K562 (cell line): ENCODE results near the gene C16orf74. TPM values are rescaled to one million over a fixed set of nuclear protein-coding genes. Genes with fewer than 3 reads are reported as not detected.

Experiments used
- ATAC-seq: fragments of 200-7000 bp; cut with Tn5 transposase; 3 replicates; pipeline ENCODE4 v1.9.1; 2020; ENCODE audit warnings: moderate library complexity
- BruUV-seq: library from RNA; stranded (reverse); fragments of 400-500 nt; replicated peaks from 2 replicates; lab custom pipeline; 2021; lab: Mats Ljungman, UMichigan
- CTCF ChIA-PET: fragments of 300-600 bp; formaldehyde crosslinking; extraction: SDS; loops from one replicate; lab custom pipeline; 2021; ENCODE audit warnings: low intra/inter-chr PET ratio; lab: Yijun Ruan, JAX
- POLR2A ChIA-PET: fragments of 300-600, 350-650 bp; sonication (Branson Sonifier 250); formaldehyde crosslinking; extraction: SDS; loops from one replicate; lab custom pipeline; 2021; ENCODE audit warnings: antibody characterized with exemption, inconsistent platforms; lab: Yijun Ruan, JAX
- DNase-seq, 4 experiments: peaks; one replicate each; pipeline versions ENCODE4 v3.0.0 to v3.0.0-alpha.2; 2011 to 2018; ENCODE audit warnings: low spot score in 3 of 4, mixed read lengths in 3 of 4; ENCODE audit errors: extremely low read depth in 1 of 4
- FAIRE-seq: peaks from 2 replicates; lab custom pipeline; 2011; peaks lifted over from hg19 to GRCh38; lab: Jason Lieb, UNC
- H2AFZ ChIP-seq: 2 replicates; pipeline ENCODE4 v1.6.0; 2011; ENCODE audit warnings: low read depth, low read length, control low read depth, inconsistent platforms
- H3K27ac ChIP-seq: fragments of 200-600 bp; 3 replicates; pipeline ENCODE4 v1.8.0; 2011; ENCODE audit warnings: low read depth, mild to moderate bottlenecking, control low read depth, inconsistent platforms, low read length, moderate library complexity, mixed read lengths; ENCODE audit errors: extremely low read depth
- H3K27me3 ChIP-seq, 2 experiments: fragments of 300-600 bp in 1 of 2; 2 replicates in 1 of 2; 3 replicates in 1 of 2; pipeline versions ENCODE4 v1.6.0 to v1.8.0; 2011; ENCODE audit warnings: inconsistent platforms in 2 of 2, low read length in 2 of 2, mild to moderate bottlenecking in 1 of 2, mixed read lengths in 1 of 2, moderate library complexity in 1 of 2; ENCODE audit not compliant: control insufficient read depth in 2 of 2, insufficient read depth in 2 of 2
- H3K36me3 ChIP-seq: fragments of 300-600 bp; 3 replicates; pipeline ENCODE4 v1.8.0; 2011; ENCODE audit warnings: mild to moderate bottlenecking, low read length, inconsistent platforms; ENCODE audit not compliant: control insufficient read depth, insufficient read depth
- H3K4me1 ChIP-seq, 2 experiments: fragments of 200-600 bp in 1 of 2; replicated peaks in 1 of 2; 2 replicates in 1 of 2; 3 replicates in 1 of 2; pipeline versions ENCODE4 v1.5.1 to v1.8.0; 2011; ENCODE audit warnings: inconsistent platforms in 2 of 2, low read length in 2 of 2, mild to moderate bottlenecking in 1 of 2, mixed read lengths in 1 of 2, moderate library complexity in 1 of 2; ENCODE audit not compliant: control insufficient read depth in 2 of 2, insufficient read depth in 2 of 2
- H3K4me2 ChIP-seq: 2 replicates; pipeline ENCODE4 v1.6.1; 2011; ENCODE audit warnings: low read length, control low read depth, inconsistent platforms, mixed read lengths; ENCODE audit not compliant: insufficient read depth
- H3K4me3 ChIP-seq: fragments of 200-600 bp; sonication (generic), shearing (Covaris generic); 2 replicates; pipeline ENCODE4 v1.5.1; 2016; ENCODE audit warnings: control low read depth, inconsistent platforms
- H3K79me2 ChIP-seq: fragments of 200-600 bp; 3 replicates; pipeline ENCODE4 v1.8.0; 2011; ENCODE audit warnings: low read length, inconsistent platforms; ENCODE audit not compliant: control insufficient read depth, insufficient read depth
- H3K9ac ChIP-seq, 2 experiments: 2 replicates each; pipeline versions ENCODE4 v1.6.0 to v1.6.1; 2011; ENCODE audit warnings: low read depth in 2 of 2, low read length in 2 of 2, control low read depth in 1 of 2, inconsistent platforms in 1 of 2, mild to moderate bottlenecking in 1 of 2, mixed read lengths in 1 of 2; ENCODE audit not compliant: insufficient read depth in 1 of 2
- H3K9me1 ChIP-seq: one replicate; pipeline ENCODE4 v1.6.0; 2011; ENCODE audit warnings: inconsistent platforms, mild to moderate bottlenecking, low read length, moderate library complexity; ENCODE audit not compliant: control insufficient read depth, insufficient read depth
- H3K9me3 ChIP-seq: replicated peaks from 2 replicates; pipeline ENCODE4 v1.5.1; 2011; ENCODE audit warnings: low read depth, low read length, inconsistent platforms; ENCODE audit not compliant: control insufficient read depth, insufficient read depth
- H4K20me1 ChIP-seq: replicated peaks from 2 replicates; pipeline ENCODE4 v1.6.1; 2011; ENCODE audit warnings: low read length, inconsistent platforms, mixed read lengths; ENCODE audit not compliant: control insufficient read depth, insufficient read depth
- ASH1L ChIP-seq: fragments of 450-650 bp; IDR thresholded peaks from 2 replicates; pipeline ENCODE4 v1.6.1; 2018; ENCODE audit warnings: borderline replicate concordance, mild to moderate bottlenecking, low read depth; ENCODE audit not compliant: partially characterized antibody
- HNRNPLL ChIP-seq: fragments of 200-400 bp; formaldehyde crosslinking; IDR thresholded peaks from 2 replicates; pipeline ENCODE4 v1.6.1; 2017; ENCODE audit warnings: low read length, low read depth, mild to moderate bottlenecking; ENCODE audit not compliant: poor library complexity, severe bottlenecking
- IFI16 ChIP-seq: fragments of 250-450 bp; sonication (Bioruptor Pico); IDR thresholded peaks from 2 replicates; pipeline ENCODE4 v2.1.2; 2022; ENCODE audit warnings: mild to moderate bottlenecking, inconsistent platforms
- KLF13 ChIP-seq: fragments of 450-650 bp; IDR thresholded peaks from 2 replicates; pipeline ENCODE4 v1.6.1; 2016; ENCODE audit warnings: missing genetic modification characterization, low read depth, mild to moderate bottlenecking, missing compliant biosample characterization, moderate library complexity, borderline replicate concordance
- LCOR ChIP-seq: sonication (generic); formaldehyde crosslinking; IDR thresholded peaks from 2 replicates; pipeline ENCODE4 v1.8.0; 2022; ENCODE audit warnings: mild to moderate bottlenecking, missing genetic modification reagents
- MXI1 ChIP-seq: IDR thresholded peaks from 2 replicates; pipeline ENCODE4 v1.6.1; 2011; ENCODE audit warnings: low read depth, mild to moderate bottlenecking, improper control_type of control experiment, low read length
- NCOA2 ChIP-seq, 2 experiments: fragments of 450-650 bp; IDR thresholded peaks; 2 replicates each; pipeline ENCODE4 v1.6.1; 2018; ENCODE audit warnings: mild to moderate bottlenecking in 2 of 2, moderate library complexity in 1 of 2; ENCODE audit not compliant: partially characterized antibody in 2 of 2
- NCOA4 ChIP-seq: fragments of 450-650 bp; IDR thresholded peaks from 2 replicates; pipeline ENCODE4 v1.6.1; 2018; ENCODE audit warnings: mild to moderate bottlenecking; ENCODE audit not compliant: partially characterized antibody
- NFATC3 ChIP-seq: fragments of 450-650 bp; IDR thresholded peaks from 2 replicates; pipeline ENCODE4 v1.6.1; 2017; ENCODE audit warnings: mild to moderate bottlenecking
- SAFB ChIP-seq: fragments of 200-400 bp; formaldehyde crosslinking; IDR thresholded peaks from 2 replicates; pipeline ENCODE4 v1.6.1; 2017; ENCODE audit warnings: low read depth, low read length, borderline replicate concordance
- SIRT6 ChIP-seq: IDR thresholded peaks from one replicate; pipeline ENCODE4 v1.6.1; 2012; ENCODE audit warnings: low read depth, mild to moderate bottlenecking, control low read depth, inconsistent platforms, low read length, moderate library complexity
- SMARCA4 ChIP-seq: fragments of 450-650 bp; IDR thresholded peaks from 2 replicates; pipeline ENCODE4 v1.6.1; 2016
- ZFP91 ChIP-seq: sonication (generic); formaldehyde crosslinking; IDR thresholded peaks from 2 replicates; pipeline ENCODE4 v1.8.0; 2022; ENCODE audit warnings: mild to moderate bottlenecking, missing genetic modification reagents
- ZNF324 ChIP-seq: fragments of 250-450 bp; sonication (Bioruptor Pico); IDR thresholded peaks from 2 replicates; pipeline ENCODE4 v1.4.0; 2020; ENCODE audit warnings: mild to moderate bottlenecking
- ZNF408 ChIP-seq: fragments of 250-450 bp; sonication (Bioruptor Pico); IDR thresholded peaks from 2 replicates; pipeline ENCODE4 v1.4.0; 2020; ENCODE audit warnings: low read depth, mild to moderate bottlenecking, moderate library complexity
- WGBS: fragments of 100-300 bp; shearing (Covaris generic); methylation state at CpG from one replicate; pipeline ENCODE4 v1.1.6; 2016; ENCODE audit warnings: low coverage, mixed read lengths; ENCODE audit not compliant: insufficient coverage; ENCODE audit errors: missing lambda C conversion rate; 5-methylcytosine and 5-hydroxymethylcytosine counted together
- in situ Hi-C: fragments of 300-500 bp; cut with MboI; formaldehyde crosslinking; loops from 4 replicates; pipeline ENCODE4 v1.15.0; 2018; ENCODE audit warnings: inconsistent platforms, mixed read lengths
- intact Hi-C: fragments of 100-400 bp; cut with micrococcal nuclease; formaldehyde crosslinking; loops from 2 replicates; pipeline ENCODE4 v1.14.2; 2022
- polyA plus RNA-seq, 8 experiments: library from polyadenylated mRNA; depleted of rRNA in 4 of 8; stranded (reverse) in 5 of 8; unstranded in 3 of 8; fragments of >200 nt; fragmentation: Nextera tagmentation in 2 of 8; fragmentation: Illumina TruSeq in 1 of 8; extraction: Ambion mirVana in 2 of 8; extraction: Trizol in 1 of 8; gene quantifications; 2 replicates each; pipeline versions ENCODE4 v1.2.1 to v1.2.3, GENCODE V29; 2011 to 2014; ENCODE audit warnings: inconsistent platforms in 1 of 8, missing spikeins in 1 of 8
- total RNA-seq, 7 experiments: library from RNA; depleted of rRNA in 6 of 7; stranded (reverse); fragments of >200 nt in 6 of 7; fragmentation: Illumina TruSeq in 2 of 7; extraction: Trizol in 2 of 7; gene quantifications; 2 replicates each; pipeline versions ENCODE4 v1.2.1 to v1.2.3, GENCODE V29; 2011 to 2021; ENCODE audit warnings: low replicate concordance in 1 of 7

The C16orf74 gene
- total and polyA plus RNA-seq, 9 of the 15 experiments (the other 6 are each of a cell fraction or from before 2014, with no cell fraction given) = not detected

- no peak overlapping the region for H3K4me2 ChIP-seq
- POLR2A ChIA-PET = interaction anchor here (0.7 kb wide), 1 partner anchor 522 kb away, joined by 3 read pairs; no protein-coding TSS in a partner anchor
Observed at GRCh38 chr16:85753559-85753958, 2.7 kb upstream of the C16orf74 start.

GRCh38 chr16:85752511-85753420 is 1.9 kb upstream of the C16orf74 start:
- Histone ChIP-seq H3K27me3 (peaks cover 40 to 74% of the 10 kb centered on the region in 2 experiments; a peak in 4 of 5 replicates), H3K79me2 (no peaks in the 10 kb centered on the region), H3K9me3 (no peaks in the 10 kb centered on the region), H2AFZ (no peak overlapping the region), H3K4me3 (no peak overlapping the region), H3K27ac (no peak overlapping the region), H3K4me1 (peaks cover 0 to 35% of the 10 kb centered on the region in 2 experiments; a peak in 2 of 5 replicates), H4K20me1 (peaks cover 35% of the 10 kb centered on the region), H3K9ac (0 out of 4 replicates have a peak overlapping the region, but pooled peaks of 1 of the 2 experiments have one; percentile 28), H3K9me1 (peaks cover 6% of the 10 kb centered on the region), H3K4me2 (no peak overlapping the region), H3K36me3 (no peaks in the 10 kb centered on the region)
- FAIRE-seq = peak; percentile 76
- 3% methylated on average over 19 of the region's 21 CpGs for WGBS
- BruUV-seq = no TSS peak
- in situ Hi-C loops = no loop called here
- DNase-seq = peak; percentile 64 to 76 (median 72)
- POLR2A ChIA-PET = interaction anchor here (0.7 to 0.8 kb wide), 2 partner anchors 9 to 57 kb away, joined by 3 to 4 read pairs; no protein-coding TSS in a partner anchor
- CTCF ChIA-PET = no interaction called here
- intact Hi-C loops = no loop called here
- peak; percentile 96 for ATAC-seq
- TF ChIP-seq NFATC3 = no peak
- TF ChIP-seq HNRNPLL = no peak
- peak; percentile 87 for TF ChIP-seq SMARCA4
- TF ChIP-seq KLF13 (tag) = no peak
- no peak for TF ChIP-seq IFI16 (CRISPR knock-in tag)
- TF ChIP-seq SAFB = no peak
- TF ChIP-seq LCOR (CRISPR knock-in tag) = no peak
- TF ChIP-seq NCOA4 = no peak
- TF ChIP-seq SIRT6 = no peak
- no peak for TF ChIP-seq ZFP91

More at GRCh38 chr16:85753559-85753958, 2.7 kb upstream of the C16orf74 start:
- Histone ChIP-seq H3K4me1 (peaks cover 0 to 35% of the 10 kb centered on the region in 2 experiments; a peak in 2 of 5 replicates), H3K27ac (no peak overlapping the region), H3K27me3 (peaks cover 43 to 82% of the 10 kb centered on the region in 2 experiments; a peak in 4 of 5 replicates), H3K36me3 (no peaks in the 10 kb centered on the region), H3K4me3 (no peak overlapping the region), H3K9me3 (no peaks in the 10 kb centered on the region), H3K9ac (no peak overlapping the region), H2AFZ (no peak overlapping the region), H3K79me2 (no peaks in the 10 kb centered on the region), H3K9me1 (peaks cover 6% of the 10 kb centered on the region), H4K20me1 (peaks cover 35% of the 10 kb centered on the region)
- WGBS = 9% methylated on average over 6 of the region's 6 CpGs
- FAIRE-seq (no peak), DNase-seq (no peak), ATAC-seq (no peak)
- CTCF ChIA-PET = interaction anchor here (0.6 kb wide), 1 partner anchor 338 kb away, joined by 3 read pairs; no protein-coding TSS in a partner anchor
- intact Hi-C loops (no loop called here), in situ Hi-C loops (no loop called here)
- BruUV-seq = no TSS peak
- TF ChIP-seq ZNF324 (CRISPR knock-in tag) = no peak
- TF ChIP-seq NCOA2 (IDR thresholded peaks at IDR 0.05; ENCODE audit: partially characterized antibody in 2 of 2) = no peak
- no peak for TF ChIP-seq MXI1
- TF ChIP-seq ZNF408 (CRISPR knock-in tag) = no peak
- TF ChIP-seq ASH1L = no peak
